Testis (tissue), 2 donors: Measurements from ENCODE around the gene COL26A1.

Source experiments
- CTCF ChIP-seq, 3 experiments: fragments of 450-650 bp in 2 of 3; fragments of 200-600 bp in 1 of 3; sonication (generic) in 1 of 3; IDR thresholded peaks; one replicate each; pipeline ENCODE4 v1.5.1; 2016 to 2019; ENCODE audit warnings: antibody characterized with exemption in 3 of 3, mild to moderate bottlenecking in 2 of 3, moderate library complexity in 1 of 3
- POLR2A ChIP-seq: fragments of 450-650 bp; IDR thresholded peaks from one replicate; pipeline ENCODE4 v1.6.1; 2017; ENCODE audit warnings: antibody characterized with exemption, mild to moderate bottlenecking, moderate library complexity

- TF ChIP-seq CTCF (IDR thresholded peaks at IDR 0.05) (no peak), POLR2A (no peak)
Observed at GRCh38 chr7:101598422-101598985, 235.8 kb downstream of the COL26A1 start.
